Calu3 (cell line): ENCODE measurements around the gene H1-8. TPM values are rescaled to one million over a fixed set of nuclear protein-coding genes. Genes with fewer than 3 reads are reported as not detected.

Experiments used
- BruUV-seq: library from RNA; stranded (reverse); fragments of 400-500 nt; replicated peaks from 2 replicates; lab custom pipeline; 2021; lab: Mats Ljungman, UMichigan
- CTCF ChIA-PET: fragments of 300-600 bp; sonication (Branson Sonifier 250); formaldehyde crosslinking; loops from one replicate; lab custom pipeline; 2022; ENCODE audit warnings: antibody characterized with exemption; lab: Charles Lee
- DNase-seq: peaks from one replicate; pipeline ENCODE4 v3.0.0; 2022
- H3K27ac Mint-ChIP-seq: one replicate; pipeline ENCODE4 v1.8.0; 2022; ENCODE audit warnings: mixed read lengths; ENCODE audit not compliant: unreplicated experiment
- H3K27me3 Mint-ChIP-seq: one replicate; pipeline ENCODE4 v1.8.0; 2022; ENCODE audit warnings: mixed read lengths; ENCODE audit not compliant: unreplicated experiment
- H3K36me3 Mint-ChIP-seq: one replicate; pipeline ENCODE4 v1.8.0; 2022; ENCODE audit warnings: mild to moderate bottlenecking, moderate library complexity, mixed read lengths; ENCODE audit not compliant: insufficient read depth, unreplicated experiment
- H3K4me1 Mint-ChIP-seq: one replicate; pipeline ENCODE4 v1.8.0; 2022; ENCODE audit warnings: mild to moderate bottlenecking, low read depth, mixed read lengths; ENCODE audit not compliant: unreplicated experiment
- H3K4me3 Mint-ChIP-seq: one replicate; pipeline ENCODE4 v1.8.0; 2022; ENCODE audit warnings: mild to moderate bottlenecking, low read depth, moderate library complexity, mixed read lengths; ENCODE audit not compliant: unreplicated experiment
- H3K9me3 Mint-ChIP-seq: one replicate; pipeline ENCODE4 v1.8.0; 2022; ENCODE audit warnings: low read depth, mixed read lengths; ENCODE audit not compliant: unreplicated experiment
- intact Hi-C: fragments of 100-400 bp; cut with micrococcal nuclease; formaldehyde crosslinking; loops from one replicate; pipeline ENCODE4 v1.10.0; 2022; ENCODE audit not compliant: unreplicated experiment
- total RNA-seq: library from RNA; stranded (reverse); gene quantifications from 2 replicates; pipeline ENCODE4 v1.2.3, GENCODE V29; 2022
- TF ChIP-seq, protein P1 (sequence below): fragments of 200-600 bp; IDR thresholded peaks from one replicate; pipeline ENCODE4 v1.8.0; 2022; ENCODE audit warnings: antibody characterized with exemption; ENCODE audit not compliant: unreplicated experiment

H1-8 gene
- total RNA-seq, 1 experiment from 2014 or later: not detected

DNA sequence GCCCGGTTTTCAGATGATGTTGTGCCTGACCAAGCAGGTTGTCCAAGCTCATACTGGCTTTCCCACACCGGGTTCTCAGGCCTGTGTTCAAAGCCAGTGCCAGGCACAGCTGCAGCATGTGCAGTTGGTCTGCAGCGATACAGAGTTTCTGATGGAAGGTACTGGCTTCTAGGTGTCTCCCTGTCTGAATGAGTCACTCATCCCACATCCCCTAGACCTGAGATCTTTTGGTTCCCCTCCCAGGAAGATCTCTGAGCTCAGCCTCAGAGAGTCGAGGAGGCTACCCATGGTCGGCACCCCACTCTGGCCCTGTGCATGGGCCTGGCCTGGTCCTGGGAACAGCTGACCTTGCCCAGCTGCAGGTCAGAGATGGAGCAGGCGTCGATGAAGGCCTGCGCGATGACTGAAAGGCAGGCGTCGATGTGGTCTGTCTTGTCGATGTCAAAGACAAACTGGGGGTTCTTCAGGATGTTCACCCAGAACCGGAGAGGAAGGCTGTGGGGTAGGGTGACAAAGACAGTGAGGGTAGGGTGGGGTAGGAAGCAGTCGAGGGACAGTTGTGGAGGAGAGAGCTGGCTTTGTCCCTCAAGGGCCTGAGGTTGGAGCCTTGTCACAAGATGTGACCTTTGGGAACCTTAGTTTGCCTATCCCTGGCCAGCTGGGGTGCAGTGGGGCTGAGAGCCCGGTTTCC, 15.3 kb downstream of the H1-8 start:
- H3K4me1 Mint-ChIP-seq: no peaks in the 10 kb centered on the region
- CTCF ChIA-PET: interaction anchor here (0.6 kb wide), 1 partner anchor 11 kb away, joined by 7 read pairs; no protein-coding TSS in a partner anchor
- TF ChIP-seq, protein P1, sequence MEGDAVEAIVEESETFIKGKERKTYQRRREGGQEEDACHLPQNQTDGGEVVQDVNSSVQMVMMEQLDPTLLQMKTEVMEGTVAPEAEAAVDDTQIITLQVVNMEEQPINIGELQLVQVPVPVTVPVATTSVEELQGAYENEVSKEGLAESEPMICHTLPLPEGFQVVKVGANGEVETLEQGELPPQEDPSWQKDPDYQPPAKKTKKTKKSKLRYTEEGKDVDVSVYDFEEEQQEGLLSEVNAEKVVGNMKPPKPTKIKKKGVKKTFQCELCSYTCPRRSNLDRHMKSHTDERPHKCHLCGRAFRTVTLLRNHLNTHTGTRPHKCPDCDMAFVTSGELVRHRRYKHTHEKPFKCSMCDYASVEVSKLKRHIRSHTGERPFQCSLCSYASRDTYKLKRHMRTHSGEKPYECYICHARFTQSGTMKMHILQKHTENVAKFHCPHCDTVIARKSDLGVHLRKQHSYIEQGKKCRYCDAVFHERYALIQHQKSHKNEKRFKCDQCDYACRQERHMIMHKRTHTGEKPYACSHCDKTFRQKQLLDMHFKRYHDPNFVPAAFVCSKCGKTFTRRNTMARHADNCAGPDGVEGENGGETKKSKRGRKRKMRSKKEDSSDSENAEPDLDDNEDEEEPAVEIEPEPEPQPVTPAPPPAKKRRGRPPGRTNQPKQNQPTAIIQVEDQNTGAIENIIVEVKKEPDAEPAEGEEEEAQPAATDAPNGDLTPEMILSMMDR: no peak
- peaks cover 17% of the 10 kb centered on the region for H3K27me3 Mint-ChIP-seq
- intact Hi-C loops: no loop called here
- DNase-seq: no peak
- no peaks in the 10 kb centered on the region for H3K9me3 Mint-ChIP-seq
- no peaks in the 10 kb centered on the region for H3K36me3 Mint-ChIP-seq
- no peak overlapping the region for H3K27ac Mint-ChIP-seq
- no TSS peak for BruUV-seq
- no peak overlapping the region for H3K4me3 Mint-ChIP-seq

- Mint-ChIP-seq H3K27ac (no peak overlapping the region), H3K4me3 (no peak overlapping the region), H3K27me3 (peaks cover 9% of the 10 kb centered on the region), H3K36me3 (no peaks in the 10 kb centered on the region), H3K9me3 (no peaks in the 10 kb centered on the region), H3K4me1 (no peaks in the 10 kb centered on the region)
- intact Hi-C loops: no loop called here
- TF ChIP-seq, protein P1: no peak
- no peak for DNase-seq
- no TSS peak for BruUV-seq
- CTCF ChIA-PET: interaction anchor here (0.6 kb wide), 2 partner anchors 12 to 48 kb away, joined by 3 to 7 read pairs; no protein-coding TSS in a partner anchor
Observed at GRCh38 chr3:129558772-129559564, 16.0 kb downstream of the H1-8 start.

DNA sequence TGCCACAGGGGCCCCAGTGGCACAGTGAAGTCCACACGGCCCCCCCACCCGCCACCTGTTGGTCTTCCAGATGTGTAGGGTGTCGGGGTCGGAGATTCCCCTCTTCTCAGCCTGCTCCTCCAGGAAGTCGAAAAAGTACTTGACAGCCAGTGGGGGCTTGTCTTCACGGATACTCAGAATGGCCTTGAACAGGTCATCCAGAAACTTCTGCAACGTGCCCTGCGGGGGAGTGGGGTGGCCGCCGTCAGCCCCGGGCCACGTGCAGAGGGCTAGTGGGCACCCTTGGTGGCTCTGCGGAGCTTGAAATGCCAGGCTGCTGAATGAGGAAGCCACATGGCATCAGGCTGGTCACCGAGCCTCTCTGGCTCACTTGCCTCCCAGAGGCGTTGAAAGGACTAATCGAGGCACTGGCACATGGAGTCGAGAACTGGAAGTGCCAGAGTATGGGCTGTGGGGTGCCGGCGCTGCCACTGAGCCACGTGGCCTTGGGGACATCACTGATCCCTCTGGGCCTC, 16.6 kb downstream of the H1-8 start:
- Mint-ChIP-seq H3K4me1 (no peaks in the 10 kb centered on the region), H3K27me3 (peaks cover 3% of the 10 kb centered on the region), H3K9me3 (no peaks in the 10 kb centered on the region), H3K4me3 (no peak overlapping the region), H3K27ac (no peak overlapping the region), H3K36me3 (no peaks in the 10 kb centered on the region)
- no TSS peak for BruUV-seq
- CTCF ChIA-PET: no interaction called here
- no peak for DNase-seq
- TF ChIP-seq, protein P1: no peak
- intact Hi-C loops: no loop called here

GRCh38 chr3:129560269-129560787, 17.4 kb downstream of the H1-8 start:
- no TSS peak for BruUV-seq
- H3K9me3 Mint-ChIP-seq: no peaks in the 10 kb centered on the region
- no peaks in the 10 kb centered on the region for H3K36me3 Mint-ChIP-seq
- no peak for DNase-seq
- H3K4me3 Mint-ChIP-seq: no peak overlapping the region
- H3K27ac Mint-ChIP-seq: no peak overlapping the region
- no peaks in the 10 kb centered on the region for H3K4me1 Mint-ChIP-seq
- H3K27me3 Mint-ChIP-seq: no peaks in the 10 kb centered on the region
- intact Hi-C loops: no loop called here
- TF ChIP-seq, protein P1: no peak
- CTCF ChIA-PET: no interaction called here
